Stomach (tissue), 9 donors: ENCODE data around the gene SPAG7. TPM values are rescaled to one million over a fixed set of nuclear protein-coding genes. Genes with fewer than 3 reads are reported as not detected.

ENCODE experiments used
- DNase-seq, 2 donors: peaks; one replicate each; pipeline versions ENCODE4 v3.0.0 to v3.0.0-alpha.2; 2013 to 2019
- H3K27ac ChIP-seq, 5 donors: fragments of 200-600 bp in 4 of 5; sonication (generic) in 4 of 5; one replicate each; pipeline ENCODE4 v1.5.1; 2013 to 2019; ENCODE audit warnings: mild to moderate bottlenecking in 1 of 5, moderate library complexity in 1 of 5
- H3K27me3 ChIP-seq, 3 donors: fragments of 200-600 bp; sonication (generic); one replicate each; pipeline ENCODE4 v1.5.1; 2017 to 2019; ENCODE audit warnings: mixed run types in 1 of 3
- H3K36me3 ChIP-seq, 4 donors: fragments of 200-600 bp; sonication (generic); 1 replicate in 3 of 4; 2 replicates in 1 of 4; pipeline ENCODE4 v1.5.1; 2016 to 2019
- H3K4me1 ChIP-seq, 4 donors: fragments of 200-600 bp; sonication (generic); one replicate each; pipeline ENCODE4 v1.5.1; 2016 to 2019
- H3K4me3 ChIP-seq, 4 donors: fragments of 200-600 bp; sonication (generic) in 3 of 4; one replicate each; pipeline ENCODE4 v1.5.1; 2016 to 2019; ENCODE audit warnings: mild to moderate bottlenecking in 1 of 4
- H3K9me3 ChIP-seq, 4 donors: fragments of 200-600 bp; sonication (generic); one replicate each; pipeline ENCODE4 v1.5.1; 2016 to 2019
- EP300 ChIP-seq: sonication (generic); formaldehyde crosslinking; IDR thresholded peaks from one replicate; pipeline ENCODE4 v1.6.1; 2017; ENCODE audit warnings: antibody characterized with exemption
- POLR2A ChIP-seq, 4 donors: fragments of 450-650 bp; IDR thresholded peaks; one replicate each; pipeline ENCODE4 v1.6.1; 2016; ENCODE audit warnings: antibody characterized with exemption in 4 of 4, control low read depth in 2 of 4, mild to moderate bottlenecking in 1 of 4, moderate library complexity in 1 of 4
- POLR2AphosphoS5 ChIP-seq, 3 donors: sonication (generic); formaldehyde crosslinking; IDR thresholded peaks; one replicate each; pipeline ENCODE4 v1.6.1; 2016; ENCODE audit warnings: antibody characterized with exemption in 3 of 3
- WGBS, 5 donors: extraction: QIAGEN DNeasy Blood & Tissue Kit in 3 of 5; methylation state at CpG; one replicate each; pipeline versions ENCODE4 v1.1.5 to v1.1.7; 2013 to 2018; 5-methylcytosine and 5-hydroxymethylcytosine counted together
- intact Hi-C: fragments of 100-400 bp; cut with DNase I; formaldehyde crosslinking; loops from one replicate; pipeline ENCODE4 v1.15.1; 2023; ENCODE audit warnings: low total_unique reads
- polyA plus RNA-seq, 3 donors: library from polyadenylated mRNA; stranded (reverse); fragments of 200-250 nt; gene quantifications; one replicate each; pipeline ENCODE4 v1.2.3, GENCODE V29; 2013
- total RNA-seq, 5 donors: library from RNA; depleted of rRNA; stranded (reverse); fragments of >200 nt; gene quantifications; one replicate each; pipeline versions ENCODE4 v1.1.0 to v1.2.3, GENCODE V29; 2014 to 2016
- TF ChIP-seq, protein P1 (sequence below), 7 experiments: fragments of 450-650 bp in 4 of 7; fragments of 200-600 bp in 3 of 7; sonication (generic) in 3 of 7; IDR thresholded peaks; one replicate each; pipeline ENCODE4 v1.5.1; 2016 to 2019; ENCODE audit warnings: antibody characterized with exemption in 7 of 7, control low read depth in 2 of 7, mild to moderate bottlenecking in 1 of 7
- donor health status: healthy with polysubstance abuse.
- donor health status: Bipolar disorder and iron deficiency.
- donor health status: healthy.

The SPAG7 gene
- total and polyA plus RNA-seq, 8 donors: 17.5 to 133 (median 67.0) TPM

DNA sequence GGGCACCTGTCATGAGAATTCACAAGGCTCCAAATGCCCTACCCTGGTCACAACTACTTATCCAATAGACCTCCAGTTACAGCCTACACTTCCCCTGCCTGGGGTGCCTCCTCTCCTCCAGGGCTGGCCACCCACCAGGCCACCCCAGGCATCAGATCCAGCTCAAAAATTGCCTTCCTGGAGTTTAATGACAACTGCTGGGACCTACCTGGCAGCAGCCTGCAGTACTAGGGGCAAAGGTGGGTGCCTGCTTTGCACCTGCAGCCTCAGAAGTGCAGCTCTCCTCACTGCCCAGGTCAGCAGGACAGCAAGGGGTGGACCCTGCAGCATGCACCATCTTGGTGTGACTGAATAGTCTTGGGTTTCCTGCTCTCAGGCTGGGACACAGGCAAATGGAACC is 32.0 kb downstream of the SPAG7 start:
- no peak for DNase-seq
- Histone ChIP-seq H3K4me3 (no peak overlapping the region), H3K9me3 (no peaks in the 10 kb centered on the region), H3K36me3 (peaks cover 25 to 41% (median 27%) of the 10 kb centered on the region in 4 donors), H3K4me1 (peaks cover 21 to 36% (median 32%) of the 10 kb centered on the region in 4 donors), H3K27me3 (no peaks in the 10 kb centered on the region), H3K27ac (no peak overlapping the region)
- intact Hi-C loops: no loop called here
- TF ChIP-seq POLR2AphosphoS5 (IDR thresholded peaks at IDR 0.05): no peak
- TF ChIP-seq, protein P1, sequence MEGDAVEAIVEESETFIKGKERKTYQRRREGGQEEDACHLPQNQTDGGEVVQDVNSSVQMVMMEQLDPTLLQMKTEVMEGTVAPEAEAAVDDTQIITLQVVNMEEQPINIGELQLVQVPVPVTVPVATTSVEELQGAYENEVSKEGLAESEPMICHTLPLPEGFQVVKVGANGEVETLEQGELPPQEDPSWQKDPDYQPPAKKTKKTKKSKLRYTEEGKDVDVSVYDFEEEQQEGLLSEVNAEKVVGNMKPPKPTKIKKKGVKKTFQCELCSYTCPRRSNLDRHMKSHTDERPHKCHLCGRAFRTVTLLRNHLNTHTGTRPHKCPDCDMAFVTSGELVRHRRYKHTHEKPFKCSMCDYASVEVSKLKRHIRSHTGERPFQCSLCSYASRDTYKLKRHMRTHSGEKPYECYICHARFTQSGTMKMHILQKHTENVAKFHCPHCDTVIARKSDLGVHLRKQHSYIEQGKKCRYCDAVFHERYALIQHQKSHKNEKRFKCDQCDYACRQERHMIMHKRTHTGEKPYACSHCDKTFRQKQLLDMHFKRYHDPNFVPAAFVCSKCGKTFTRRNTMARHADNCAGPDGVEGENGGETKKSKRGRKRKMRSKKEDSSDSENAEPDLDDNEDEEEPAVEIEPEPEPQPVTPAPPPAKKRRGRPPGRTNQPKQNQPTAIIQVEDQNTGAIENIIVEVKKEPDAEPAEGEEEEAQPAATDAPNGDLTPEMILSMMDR (IDR thresholded peaks at IDR 0.05): no peak
- no peak for TF ChIP-seq EP300
- TF ChIP-seq POLR2A (IDR thresholded peaks at IDR 0.05): no peak

DNA sequence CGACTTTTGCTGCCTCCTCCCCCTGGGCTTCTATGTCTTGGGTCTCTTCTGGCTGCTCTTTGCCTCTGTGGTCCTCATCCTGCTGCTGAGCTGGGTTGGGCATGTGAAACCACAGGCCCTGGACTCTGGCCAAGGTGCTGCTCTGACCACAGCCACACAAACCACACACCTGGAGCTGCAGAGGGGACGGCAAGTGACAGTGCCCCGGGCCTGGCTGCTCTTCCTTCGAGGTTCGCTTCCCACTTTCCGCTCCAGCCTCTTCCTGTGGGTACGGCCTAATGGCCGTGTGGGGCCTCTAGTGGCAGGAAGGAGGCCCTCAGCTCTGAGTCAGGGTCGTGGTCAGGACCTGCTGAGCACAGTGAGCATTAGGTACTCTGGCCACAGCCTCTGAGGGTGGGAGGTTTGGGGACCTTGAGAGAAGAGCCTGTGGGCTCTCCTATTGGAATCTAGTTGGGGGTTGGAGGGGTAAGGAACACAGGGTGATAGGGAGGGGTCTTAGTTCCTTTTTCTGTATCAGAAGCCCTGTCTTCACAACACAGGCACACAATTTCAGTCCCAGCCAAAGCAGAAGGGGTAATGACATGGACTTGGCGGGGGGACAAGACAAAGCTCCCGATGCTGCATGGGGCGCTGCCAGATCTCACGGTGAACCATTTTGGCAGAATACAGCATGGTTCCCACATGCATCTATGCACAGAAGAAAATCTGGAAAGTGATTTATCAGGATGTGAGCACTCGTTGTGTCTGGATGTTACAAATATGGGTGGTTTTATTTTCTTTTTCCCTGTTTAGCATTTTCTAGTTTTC is 33.2 kb downstream of the SPAG7 start:
- Histone ChIP-seq H3K27ac (peak overlapping the region in 2 of 5 donors; percentile 19 to 32), H3K36me3 (peaks cover 25 to 41% (median 27%) of the 10 kb centered on the region in 4 donors), H3K4me3 (no peak overlapping the region), H3K9me3 (no peaks in the 10 kb centered on the region), H3K27me3 (no peaks in the 10 kb centered on the region), H3K4me1 (peaks cover 21 to 35% (median 29%) of the 10 kb centered on the region in 4 donors)
- peak; percentile 64 to 69 for DNase-seq
- peak in 1 of 3 donors; percentile 20 for TF ChIP-seq POLR2AphosphoS5 (IDR thresholded peaks at IDR 0.05)
- TF ChIP-seq, protein P1 (IDR thresholded peaks at IDR 0.05): no peak
- intact Hi-C loops: no loop called here
- 22 to 28% (median 26%) methylated on average over 10 to 14 of the region's 14 CpGs for WGBS, 5 donors

- H3K27me3 ChIP-seq: no peaks in the 10 kb centered on the region
- H3K27ac ChIP-seq: peak overlapping the region in 1 of 5 donors; percentile 19
- TF ChIP-seq POLR2AphosphoS5 (IDR thresholded peaks at IDR 0.05): no peak
- TF ChIP-seq, protein P1 (IDR thresholded peaks at IDR 0.05): no peak
- no peak for TF ChIP-seq EP300
- no peak for TF ChIP-seq POLR2A (IDR thresholded peaks at IDR 0.05)
- H3K4me3 ChIP-seq: no peak overlapping the region
- no peaks in the 10 kb centered on the region for H3K9me3 ChIP-seq
- intact Hi-C loops: no loop called here
- 75 to 92% (median 77%) methylated on average over 4 to 16 of the region's 16 CpGs for WGBS, 5 donors
- peaks cover 14 to 27% (median 22%) of the 10 kb centered on the region in 4 donors for H3K4me1 ChIP-seq
- peaks cover 25 to 41% (median 27%) of the 10 kb centered on the region in 4 donors for H3K36me3 ChIP-seq
- no peak for DNase-seq
These were observed 34.0 kb downstream of the SPAG7 start for GRCh38 chr17:4933646-4934045.

DNA sequence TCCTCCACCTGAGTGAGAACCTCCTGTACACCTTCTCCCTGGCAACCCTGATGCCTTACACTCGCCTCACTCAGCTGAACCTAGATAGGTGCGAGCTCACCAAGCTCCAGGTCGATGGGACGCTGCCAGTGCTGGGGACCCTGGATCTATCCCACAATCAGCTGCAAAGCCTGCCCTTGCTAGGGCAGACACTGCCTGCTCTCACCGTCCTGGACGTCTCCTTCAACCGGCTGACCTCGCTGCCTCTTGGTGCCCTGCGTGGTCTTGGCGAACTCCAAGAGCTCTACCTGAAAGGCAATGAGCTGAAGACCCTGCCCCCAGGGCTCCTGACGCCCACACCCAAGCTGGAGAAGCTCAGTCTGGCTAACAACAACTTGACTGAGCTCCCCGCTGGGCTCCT is 34.9 kb downstream of the SPAG7 start:
- Histone ChIP-seq H3K4me3 (no peak overlapping the region), H3K4me1 (peaks cover 5 to 19% (median 13%) of the 10 kb centered on the region in 4 donors), H3K27me3 (no peaks in the 10 kb centered on the region), H3K9me3 (no peaks in the 10 kb centered on the region), H3K27ac (no peak overlapping the region), H3K36me3 (peaks cover 19 to 32% (median 21%) of the 10 kb centered on the region in 4 donors)
- 91 to 96% (median 91%) methylated on average over 8 to 12 of the region's 12 CpGs for WGBS, 5 donors
- no peak for TF ChIP-seq EP300
- no peak for TF ChIP-seq POLR2A (IDR thresholded peaks at IDR 0.05)
- TF ChIP-seq, protein P1 (IDR thresholded peaks at IDR 0.05): no peak
- no peak for TF ChIP-seq POLR2AphosphoS5 (IDR thresholded peaks at IDR 0.05)
- DNase-seq: no peak
- intact Hi-C loops: no loop called here
